GM21825 (cell line): ENCODE results near the gene CHI3L1.

Experiments used
- ATAC-seq: cut with Tn5 transposase; IDR thresholded peaks from one replicate; pipeline ENCODE4 v1.9.1; 2021; ENCODE audit warnings: mild to moderate bottlenecking, moderate library complexity; ENCODE audit not compliant: unreplicated experiment

CHI3L1 gene

GRCh38 chr1:203182387-203182953 is 4.0 kb downstream of the CHI3L1 start:
- ATAC-seq, result no peak

GRCh38 chr1:203181586-203182386 is 4.7 kb downstream of the CHI3L1 start:
- no peak for ATAC-seq

DNA sequence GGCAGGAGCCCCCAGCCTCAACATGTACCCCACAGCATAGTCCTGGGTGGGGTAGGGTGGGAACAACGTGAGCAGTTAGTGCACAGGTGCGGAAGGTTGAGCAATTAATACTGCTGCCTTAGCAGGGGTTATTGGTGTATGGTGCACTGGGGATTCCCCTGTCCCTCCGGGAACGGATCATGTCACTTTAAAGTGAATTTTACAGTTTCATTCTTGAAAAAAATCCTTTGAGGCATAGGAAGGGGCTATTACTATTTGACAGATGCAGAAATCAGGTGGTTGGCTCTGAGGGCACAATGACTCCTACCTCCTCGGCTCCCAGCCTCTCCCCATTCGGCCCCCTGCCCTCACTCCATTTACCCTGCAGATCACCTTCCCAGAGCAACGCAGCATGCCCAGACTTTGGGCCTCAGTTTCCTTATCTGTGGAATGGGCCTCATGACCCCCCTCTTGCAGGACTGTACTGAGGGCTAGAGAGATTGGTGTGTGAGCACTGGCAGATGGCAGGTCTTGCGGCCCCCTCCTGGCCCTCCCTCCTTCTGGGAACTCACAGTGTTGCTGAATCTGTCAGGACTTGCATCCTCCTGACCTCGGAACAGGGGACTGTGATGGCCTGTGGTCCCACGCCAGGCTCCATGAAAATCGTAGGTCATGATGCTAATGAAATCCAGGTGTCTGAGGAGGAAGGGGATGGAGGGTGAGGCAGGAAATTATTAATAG is 5.7 kb downstream of the CHI3L1 start:
- no peak for ATAC-seq

GRCh38 chr1:203179667-203180005 is 6.9 kb downstream of the CHI3L1 start:
- no peak for ATAC-seq

DNA sequence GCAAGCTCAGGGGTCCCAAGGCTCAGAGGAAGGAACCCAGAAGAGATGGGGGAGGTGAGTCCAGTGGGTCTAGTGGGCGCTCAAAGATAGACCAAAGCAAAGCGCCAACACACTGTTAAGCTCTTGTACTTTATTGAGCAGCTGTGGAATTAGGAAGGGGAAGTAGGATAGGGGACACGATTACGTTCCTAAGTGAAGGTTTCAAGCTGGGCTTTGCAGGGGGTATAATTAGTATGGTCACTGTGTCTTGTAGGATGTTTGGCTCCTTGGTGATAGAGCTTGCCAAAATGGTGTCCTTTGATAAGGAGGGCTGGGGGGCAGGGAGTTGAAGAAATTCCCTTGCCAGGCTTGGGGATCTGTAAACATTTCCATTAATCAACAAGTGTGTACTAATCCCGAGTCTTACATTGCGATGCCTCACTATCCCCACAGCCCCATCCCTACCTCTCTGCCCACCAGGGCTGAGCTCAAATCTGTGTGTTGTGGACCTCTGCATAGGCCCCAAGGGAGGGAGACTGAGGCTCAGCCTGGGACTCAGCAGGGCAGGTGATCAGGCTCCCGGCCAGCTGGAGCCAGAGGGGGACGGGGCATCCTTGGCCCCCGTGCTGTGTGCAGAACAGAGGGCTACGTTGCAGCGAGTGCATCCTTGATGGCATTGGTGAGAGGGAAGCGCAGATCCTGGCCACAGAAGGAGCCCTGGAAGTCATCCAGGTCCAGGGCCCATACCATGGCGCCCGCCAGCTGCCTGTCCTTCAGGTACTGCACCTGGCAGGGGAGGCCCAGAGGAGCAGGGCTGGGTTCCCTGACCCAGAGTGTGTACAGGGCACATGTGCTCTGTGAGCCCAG is 7.5 kb downstream of the CHI3L1 start:
- no peak for ATAC-seq

GRCh38 chr1:203178083-203178482 is 8.4 kb downstream of the CHI3L1 start:
- no peak for ATAC-seq

- ATAC-seq, result no peak
Observed at GRCh38 chr1:203177470-203178039, 8.9 kb downstream of the CHI3L1 start.

DNA sequence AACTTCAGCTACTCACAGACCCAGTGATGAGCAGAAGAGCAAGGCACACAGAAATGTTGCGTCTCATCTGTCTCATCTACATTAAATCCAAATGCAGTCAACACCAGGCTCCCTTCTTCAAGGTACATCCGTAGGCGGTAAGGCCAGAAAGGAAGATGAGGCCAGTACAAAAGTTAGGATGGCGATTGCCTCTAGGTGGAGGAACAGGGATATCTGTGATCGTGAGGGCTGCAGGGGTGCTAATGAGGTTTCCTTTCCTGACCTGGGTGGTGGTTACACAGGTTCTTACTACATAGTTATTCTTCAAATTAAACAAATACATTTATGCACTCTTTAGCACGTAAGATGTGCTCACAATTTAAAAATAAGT is 9.5 kb downstream of the CHI3L1 start:
- ATAC-seq, result no peak

GRCh38 chr1:203176273-203177035 is 10.1 kb downstream of the CHI3L1 start:
- no peak for ATAC-seq

DNA sequence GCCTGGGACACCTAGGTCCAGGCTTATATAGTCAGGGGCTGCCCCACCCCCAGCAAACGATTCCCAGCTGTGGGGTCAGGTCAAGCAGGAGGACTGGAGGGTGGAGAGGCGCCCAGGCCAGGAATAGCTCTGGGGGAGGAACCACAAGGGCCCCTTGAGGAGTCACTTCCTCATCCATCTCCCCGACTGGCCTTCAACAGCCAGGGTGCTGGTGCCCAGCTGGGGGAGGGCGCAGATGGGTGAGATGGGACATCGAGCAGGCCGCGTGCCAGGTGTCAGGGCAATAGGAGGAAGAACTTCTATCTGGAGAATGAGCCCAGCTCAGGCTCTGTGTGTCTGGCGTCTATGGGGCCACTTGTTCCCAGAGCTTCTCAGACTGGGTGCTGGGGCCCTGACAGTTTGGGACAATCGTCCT is 10.7 kb downstream of the CHI3L1 start:
- ATAC-seq, result no peak

GRCh38 chr1:203175237-203175826 is 11.2 kb downstream of the CHI3L1 start, which contains the start of gene MYBPH:
Gene MYBPH, minus strand, starts transcription at chr1:203175826. Its CDS starts 71 bp downstream, at chr1:203175755.
- ATAC-seq, result no peak

DNA sequence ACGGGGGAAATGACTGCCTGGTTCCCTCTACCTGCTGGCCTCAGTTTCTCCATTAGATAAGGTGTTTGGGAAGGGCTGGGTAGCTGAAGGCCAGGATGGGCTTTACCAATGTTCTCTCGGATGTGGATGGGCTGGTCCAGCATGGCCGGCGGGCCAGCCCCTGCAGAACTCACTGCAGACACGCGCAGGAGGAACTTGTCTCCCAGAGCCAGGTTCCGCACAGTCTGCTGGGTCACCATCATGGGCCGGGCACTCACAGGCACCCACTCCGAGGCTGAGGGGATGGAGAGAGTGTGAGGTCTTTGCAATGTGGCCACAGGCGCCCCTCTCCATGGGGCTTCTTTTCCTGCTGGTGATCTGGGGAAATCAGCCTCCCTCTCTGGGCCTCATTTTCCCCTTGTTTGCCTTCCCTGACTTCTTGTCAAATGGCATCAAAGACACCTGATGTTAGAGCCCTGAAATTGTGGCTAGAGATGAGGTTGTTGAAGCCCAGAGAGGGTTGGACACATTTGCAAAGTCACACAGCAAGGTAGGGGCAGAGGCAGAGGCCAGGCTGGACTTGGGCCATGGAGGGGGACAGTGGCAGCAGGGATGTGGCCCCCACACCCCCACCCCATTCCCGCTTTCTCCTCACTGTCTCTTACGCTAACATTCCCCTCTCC is 12.0 kb downstream of the CHI3L1 start:
- ATAC-seq, result no peak

DNA sequence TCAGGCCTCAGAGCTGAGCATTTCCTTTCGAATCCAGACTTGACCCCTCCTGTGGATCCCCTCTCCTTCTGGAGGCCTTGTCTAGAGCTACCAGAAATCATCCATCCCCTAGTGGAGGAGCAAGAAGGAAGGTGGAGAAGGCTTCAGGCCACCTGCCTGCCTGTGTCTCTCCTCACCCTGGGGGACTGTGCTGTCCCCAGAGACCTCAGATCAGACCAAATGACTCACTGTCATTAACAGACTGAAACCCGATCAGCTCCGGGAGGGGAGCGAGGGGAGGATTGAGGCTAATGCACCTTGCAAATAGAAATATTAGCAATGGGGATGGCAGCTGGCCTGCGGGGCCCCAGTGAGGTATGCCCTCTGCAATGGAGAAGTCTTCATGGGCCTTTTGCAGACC is 12.9 kb downstream of the CHI3L1 start:
- peak; percentile 80 for ATAC-seq

DNA sequence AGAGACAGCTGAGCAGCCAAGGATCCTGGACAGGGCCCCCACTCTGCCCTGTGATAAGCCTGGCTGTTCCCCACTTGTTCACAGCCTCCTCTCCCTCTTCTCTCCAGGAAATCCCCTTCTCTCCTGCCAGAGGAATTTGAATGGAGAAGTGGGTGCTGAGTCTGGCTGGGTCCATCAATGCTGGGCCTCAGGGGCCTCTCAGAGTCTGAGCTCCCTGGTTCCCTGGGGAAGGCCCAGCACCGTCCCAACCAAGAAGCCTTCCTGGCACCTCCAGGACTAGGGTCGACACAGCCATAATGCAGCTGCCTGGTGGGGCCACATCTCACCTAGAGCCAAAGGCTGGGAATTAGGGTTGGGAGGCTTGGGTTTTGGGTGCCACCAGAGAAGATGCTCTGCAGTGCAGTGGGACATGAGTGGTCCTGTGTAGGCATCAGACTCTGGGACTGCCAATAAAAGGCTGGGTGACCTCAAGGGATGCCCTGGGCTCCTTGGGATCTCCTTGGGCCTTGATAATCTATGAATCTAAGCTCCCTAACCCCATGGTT is 13.4 kb downstream of the CHI3L1 start:
- ATAC-seq, result no peak

DNA sequence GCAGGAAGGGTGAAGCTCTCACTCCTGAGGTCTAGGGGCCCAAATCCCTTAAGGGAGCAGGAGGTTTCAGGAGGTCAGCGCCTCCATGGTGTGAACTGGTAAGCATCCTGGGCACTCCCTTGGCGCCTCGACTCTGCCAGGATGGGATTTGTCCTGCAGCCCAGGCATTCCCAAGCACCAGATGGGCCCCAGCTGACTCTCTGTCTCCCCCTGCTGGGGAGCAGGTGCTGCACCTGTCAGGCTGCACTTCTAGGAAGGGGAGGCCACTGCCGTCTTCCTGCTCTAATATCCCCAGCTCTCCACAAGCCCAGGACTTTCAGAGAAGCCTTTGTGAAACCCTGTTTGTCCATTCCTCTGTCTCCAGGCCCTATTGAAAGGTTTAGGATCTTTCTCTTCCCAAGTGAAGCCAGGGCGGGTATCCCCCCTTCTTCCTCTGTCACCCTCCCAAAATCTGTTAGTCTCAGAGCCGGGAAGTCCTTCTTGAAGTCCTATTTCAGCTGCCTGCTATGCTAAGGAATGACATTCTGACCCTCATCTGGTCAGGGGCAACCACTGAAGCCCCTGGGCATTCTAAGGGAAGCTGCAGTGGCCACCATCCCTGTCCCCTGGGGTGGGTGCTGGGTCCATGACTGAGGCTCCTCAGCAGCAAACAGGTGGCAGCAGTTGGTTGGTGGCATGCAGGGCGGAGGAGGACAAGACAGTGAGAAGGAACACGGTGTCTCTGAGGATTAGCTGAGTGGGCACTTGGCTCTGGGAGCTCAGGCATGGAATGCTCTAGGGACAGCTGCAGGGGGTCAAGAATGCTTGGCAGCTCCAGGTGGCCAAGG is 14.1 kb downstream of the CHI3L1 start:
- ATAC-seq, result no peak

GRCh38 chr1:203171341-203172183 is 14.9 kb downstream of the CHI3L1 start:
- ATAC-seq, result no peak
